GM23338 (cell line): ENCODE results near the gene CCDC186. TPM values are rescaled to one million over a fixed set of nuclear protein-coding genes. Genes with fewer than 3 reads are reported as not detected.

Experiments
- ATAC-seq: fragments of 200-7000 bp; cut with Tn5 transposase; 3 replicates; pipeline ENCODE4 v1.9.1; 2020
- DNase-seq: peaks from one replicate; pipeline ENCODE4 v3.0.0-alpha.2; 2015; ENCODE audit warnings: low spot score
- H2AFZ ChIP-seq: fragments of 200-600 bp; sonication (generic); 2 replicates; pipeline ENCODE4 v1.8.0; 2016; ENCODE audit warnings: antibody characterized with exemption, mild to moderate bottlenecking, moderate library complexity
- H3F3A ChIP-seq: fragments of 200-600 bp; sonication (generic); replicated peaks from 2 replicates; pipeline ENCODE4 v1.8.0; 2017; ENCODE audit warnings: antibody characterized with exemption, mixed run types, low read depth
- H3K27ac ChIP-seq: fragments of 200-600 bp; sonication (generic); 2 replicates; pipeline ENCODE4 v1.6.1; 2016; ENCODE audit warnings: low read depth
- H3K27me3 ChIP-seq: fragments of 200-600 bp; sonication (generic); 2 replicates; pipeline ENCODE4 v1.8.0; 2016; ENCODE audit warnings: mild to moderate bottlenecking, mixed run types, moderate library complexity; ENCODE audit not compliant: insufficient read depth
- H3K36me3 ChIP-seq: fragments of 200-600 bp; sonication (generic); 2 replicates; pipeline ENCODE4 v1.8.0; 2016; ENCODE audit warnings: mild to moderate bottlenecking; ENCODE audit not compliant: insufficient read depth
- H3K4me1 ChIP-seq: fragments of 200-600 bp; sonication (generic); 2 replicates; pipeline ENCODE4 v1.8.0; 2016; ENCODE audit warnings: mild to moderate bottlenecking, moderate library complexity; ENCODE audit not compliant: insufficient read depth
- H3K4me2 ChIP-seq: fragments of 200-600 bp; sonication (generic); 2 replicates; pipeline ENCODE4 v1.7.1; 2017; ENCODE audit warnings: mixed run types
- H3K4me3 ChIP-seq: fragments of 200-600 bp; sonication (generic); 2 replicates; pipeline ENCODE4 v1.6.1; 2016; ENCODE audit warnings: mixed run types
- H3K79me2 ChIP-seq: fragments of 200-600 bp; sonication (generic); replicated peaks from 2 replicates; pipeline ENCODE4 v1.8.0; 2017; ENCODE audit warnings: mild to moderate bottlenecking; ENCODE audit not compliant: insufficient read depth
- H3K9me2 ChIP-seq: fragments of 200-600 bp; sonication (generic); 2 replicates; pipeline ENCODE4 v1.8.0; 2017; ENCODE audit not compliant: insufficient read depth
- H4K20me1 ChIP-seq: fragments of 200-600 bp; sonication (generic); replicated peaks from 2 replicates; pipeline ENCODE4 v1.8.0; 2017; ENCODE audit warnings: mild to moderate bottlenecking; ENCODE audit not compliant: insufficient read depth
- H3K27ac Mint-ChIP-seq: 2 replicates; pipeline ENCODE4 v1.8.0; 2020; ENCODE audit warnings: inconsistent platforms, mild to moderate bottlenecking, moderate library complexity, mixed read lengths
- H3K27me3 Mint-ChIP-seq: 3 replicates; pipeline ENCODE4 v1.8.0; 2022; ENCODE audit warnings: low read depth, mild to moderate bottlenecking, moderate library complexity, mixed read lengths, inconsistent platforms; ENCODE audit not compliant: insufficient read depth, poor library complexity
- H3K36me3 Mint-ChIP-seq: 3 replicates; pipeline ENCODE4 v1.8.0; 2021; ENCODE audit warnings: low read depth, mild to moderate bottlenecking, inconsistent platforms, moderate library complexity, mixed read lengths
- H3K4me1 Mint-ChIP-seq: 3 replicates; pipeline ENCODE4 v1.8.0; 2020; ENCODE audit warnings: mild to moderate bottlenecking, inconsistent platforms, mixed read lengths
- H3K4me3 Mint-ChIP-seq: 3 replicates; pipeline ENCODE4 v1.8.0; 2021; ENCODE audit warnings: moderate library complexity, mild to moderate bottlenecking, inconsistent platforms, mixed read lengths
- H3K9me3 Mint-ChIP-seq: 3 replicates; pipeline ENCODE4 v1.8.0; 2020; ENCODE audit warnings: moderate library complexity, mild to moderate bottlenecking, inconsistent platforms, mixed read lengths
- CREB1 ChIP-seq: fragments of 250-450 bp; sonication (Bioruptor Pico); IDR thresholded peaks from 2 replicates; pipeline ENCODE4 v1.5.0; 2020; ENCODE audit warnings: low read depth, mild to moderate bottlenecking, moderate library complexity
- ETS1 ChIP-seq: IDR thresholded peaks from 2 replicates; pipeline ENCODE4 v1.6.1; 2016; ENCODE audit warnings: antibody characterized with exemption
- EZH2 ChIP-seq: fragments of 200-600 bp; sonication (generic); IDR thresholded peaks from one replicate; pipeline ENCODE4 v1.8.0; 2017; ENCODE audit warnings: antibody characterized with exemption, mild to moderate bottlenecking, low read depth; ENCODE audit not compliant: unreplicated experiment
- EZH2phosphoT487 ChIP-seq: fragments of 200-600 bp; sonication (generic); IDR thresholded peaks from one replicate; pipeline ENCODE4 v1.8.1; 2018; ENCODE audit warnings: antibody characterized with exemption; ENCODE audit not compliant: unreplicated experiment
- JUNB ChIP-seq: IDR thresholded peaks from one replicate; pipeline ENCODE4 v1.6.1; 2016; ENCODE audit warnings: antibody characterized with exemption; ENCODE audit not compliant: unreplicated experiment
- POLR2AphosphoS5 ChIP-seq: IDR thresholded peaks from 2 replicates; pipeline ENCODE4 v1.6.1; 2016; ENCODE audit warnings: antibody characterized with exemption, low read depth
- ZNF114 ChIP-seq: fragments of 250-450 bp; sonication (Bioruptor Pico); IDR thresholded peaks from 2 replicates; pipeline ENCODE4 v1.5.0; 2020; ENCODE audit warnings: mild to moderate bottlenecking, moderate library complexity
- ZNF331 ChIP-seq: fragments of 250-450 bp; sonication (Bioruptor Pico); IDR thresholded peaks from 2 replicates; pipeline ENCODE4 v1.5.0; 2020; ENCODE audit warnings: low read depth, mild to moderate bottlenecking, moderate library complexity
- polyA plus RNA-seq: library from polyadenylated mRNA; unstranded; fragments of >200 nt; fragmentation: Nextera tagmentation; extraction: Ambion mirVana; gene quantifications from 2 replicates; pipeline ENCODE4 v1.2.1, GENCODE V29; 2016
- total RNA-seq: library from RNA; depleted of rRNA; stranded (reverse); fragments of >200 nt; shearing (Covaris generic); gene quantifications from 2 replicates; pipeline ENCODE4 v1.2.3, GENCODE V29; 2014

The CCDC186 gene
- total and polyA plus RNA-seq, 2 experiments from 2014 or later = 24.2 to 50.7 TPM

- no peak for TF ChIP-seq EZH2phosphoT487
Observed at GRCh38 chr10:114188001-114188400, 14.0 kb upstream of the CCDC186 start (continued).

DNA sequence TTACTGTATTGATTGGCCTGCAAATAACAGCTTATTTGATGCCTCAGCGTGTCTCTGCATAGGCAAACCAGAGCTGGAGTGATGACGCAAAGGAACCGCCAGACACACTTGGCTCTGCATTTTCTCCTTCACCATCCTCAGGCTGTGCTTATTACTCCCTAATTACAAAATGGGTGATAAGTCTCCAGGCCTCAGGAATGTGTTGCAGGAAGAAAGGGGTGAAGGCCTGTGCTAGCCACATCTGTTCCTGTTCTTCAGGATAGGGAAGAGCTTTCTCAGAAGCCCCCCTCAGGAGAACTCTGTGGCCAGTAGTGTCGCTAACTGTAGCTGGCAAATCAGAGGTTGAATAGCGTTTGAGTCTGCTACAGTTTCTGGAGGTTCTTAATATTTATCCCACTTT is 10.3 kb upstream of the CCDC186 start:
- Histone ChIP-seq H3K36me3 (no peaks in the 10 kb centered on the region), H3K4me3 (no peak overlapping the region), H3K27ac (no peak overlapping the region), H3K79me2 (no peaks in the 10 kb centered on the region), H3K4me2 (no peak overlapping the region), H3K27me3 (no peaks in the 10 kb centered on the region), H2AFZ (no peak overlapping the region), H3F3A (no peaks in the 10 kb centered on the region), H3K4me1 (peaks cover 11% of the 10 kb centered on the region; the same call in 1 of the 2 replicates), H4K20me1 (no peaks in the 10 kb centered on the region), H3K9me2 (no peaks in the 10 kb centered on the region)
- ATAC-seq (no peak), DNase-seq (no peak)
- peaks cover 14% of the 10 kb centered on the region for H3K4me1 Mint-ChIP-seq
- no peaks in the 10 kb centered on the region for H3K36me3 Mint-ChIP-seq
- H3K27me3 Mint-ChIP-seq = peaks cover 5% of the 10 kb centered on the region
- no peak overlapping the region for H3K4me3 Mint-ChIP-seq
- no peaks in the 10 kb centered on the region; the same call in 2 of the 3 replicates for H3K9me3 Mint-ChIP-seq
- no peak for TF ChIP-seq CREB1 (CRISPR knock-in tag)
- no peak for TF ChIP-seq ZNF114 (CRISPR knock-in tag)
- no peak for TF ChIP-seq POLR2AphosphoS5
- TF ChIP-seq JUNB = no peak
- TF ChIP-seq ETS1 = no peak
- H3K27ac Mint-ChIP-seq = no peak overlapping the region

DNA sequence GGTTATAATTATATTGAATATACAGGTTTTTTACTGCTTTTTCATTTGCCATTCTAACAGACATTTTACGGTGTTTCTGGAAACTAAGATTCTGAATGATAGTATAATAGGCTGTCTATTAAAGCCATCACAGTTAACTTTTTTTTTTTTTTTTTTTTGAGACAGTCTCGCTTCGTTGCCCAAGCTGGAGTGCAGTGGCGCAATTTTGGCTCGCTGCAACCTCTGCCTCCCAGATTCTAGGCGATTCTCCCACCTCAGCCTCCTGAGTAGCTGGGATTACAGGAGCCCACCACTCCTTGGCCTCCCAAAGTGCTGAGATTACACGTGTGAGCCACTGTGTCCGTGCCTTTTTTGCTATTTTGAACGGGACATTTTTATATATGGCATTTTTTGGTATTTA is 9.6 kb upstream of the CCDC186 start:
- H3K36me3 Mint-ChIP-seq = no peaks in the 10 kb centered on the region
- peaks cover 19% of the 10 kb centered on the region for H3K4me1 Mint-ChIP-seq
- no peak overlapping the region for H3K4me3 ChIP-seq

GRCh38 chr10:114181971-114182370 is 8.0 kb upstream of the CCDC186 start:
- no peaks in the 10 kb centered on the region for H3K9me2 ChIP-seq
- H3K27me3 Mint-ChIP-seq = peaks cover 7% of the 10 kb centered on the region
- no peak for TF ChIP-seq CREB1 (CRISPR knock-in tag)
- TF ChIP-seq EZH2 = no peak

More for the DNA sequence above, 9.6 kb upstream of the CCDC186 start:
- no peaks in the 10 kb centered on the region for H3K9me2 ChIP-seq
- no peak for TF ChIP-seq ZNF114 (CRISPR knock-in tag)
- TF ChIP-seq EZH2phosphoT487 = no peak
- no peak for TF ChIP-seq CREB1 (CRISPR knock-in tag)
- TF ChIP-seq EZH2 = no peak
- TF ChIP-seq ZNF331 = no peak
- TF ChIP-seq JUNB = no peak
- H3K36me3 ChIP-seq = no peaks in the 10 kb centered on the region
- H3K4me2 ChIP-seq = no peak overlapping the region
- ATAC-seq = no peak
- H3K27me3 Mint-ChIP-seq = peaks cover 7% of the 10 kb centered on the region
- no peak overlapping the region for H3K4me3 Mint-ChIP-seq
- no peaks in the 10 kb centered on the region for H3F3A ChIP-seq
- H3K27ac Mint-ChIP-seq = no peak overlapping the region
- H3K9me3 Mint-ChIP-seq = no peaks in the 10 kb centered on the region; the same call in 2 of the 3 replicates
- H3K79me2 ChIP-seq = no peaks in the 10 kb centered on the region
- peaks cover 4% of the 10 kb centered on the region for H3K27me3 ChIP-seq
- peaks cover 11% of the 10 kb centered on the region; the same call in 1 of the 2 replicates for H3K4me1 ChIP-seq
- no peak for DNase-seq
- H4K20me1 ChIP-seq = no peaks in the 10 kb centered on the region
- H3K27ac ChIP-seq = no peak overlapping the region
- H2AFZ ChIP-seq = no peak overlapping the region

More at GRCh38 chr10:114181971-114182370, 8.0 kb upstream of the CCDC186 start:
- no peak overlapping the region for H2AFZ ChIP-seq
- no peak overlapping the region for H3K27ac Mint-ChIP-seq
- H3K4me1 ChIP-seq = peaks cover 11% of the 10 kb centered on the region; the same call in 1 of the 2 replicates
- no peaks in the 10 kb centered on the region for H3F3A ChIP-seq
- no peak for ATAC-seq
- H3K27ac ChIP-seq = no peak overlapping the region
- no peaks in the 10 kb centered on the region for H3K36me3 Mint-ChIP-seq
- no peak overlapping the region for H3K4me3 Mint-ChIP-seq
- no peak overlapping the region for H3K4me3 ChIP-seq
- peaks cover 23% of the 10 kb centered on the region for H3K4me1 Mint-ChIP-seq
- H3K36me3 ChIP-seq = no peaks in the 10 kb centered on the region
- H3K27me3 ChIP-seq = peaks cover 10% of the 10 kb centered on the region
- H3K79me2 ChIP-seq = no peaks in the 10 kb centered on the region
- no peak overlapping the region for H3K4me2 ChIP-seq
- no peaks in the 10 kb centered on the region; the same call in 2 of the 3 replicates for H3K9me3 Mint-ChIP-seq
- no peak for DNase-seq
- H4K20me1 ChIP-seq = no peaks in the 10 kb centered on the region
